A172 (cell line): ENCODE measurements around the gene PDRG1. TPM values are rescaled to one million over a fixed set of nuclear protein-coding genes. Genes with fewer than 3 reads are reported as not detected.

Experiments
- DNase-seq: peaks from one replicate; pipeline ENCODE4 v3.0.0-alpha.2; 2015; ENCODE audit warnings: low spot score
- total RNA-seq: library from RNA; depleted of rRNA; stranded (reverse); fragments of >200 nt; shearing (Covaris generic); gene quantifications from 2 replicates; pipeline ENCODE4 v1.2.3, GENCODE V29; 2014; rRNA removed

Gene PDRG1
- total RNA-seq, 1 experiment from 2014 or later: 7.9 TPM

GRCh38 chr20:31907046-31907445, 44.8 kb downstream of the PDRG1 start:
- DNase-seq: no peak

GRCh38 chr20:31906001-31906400, 45.8 kb downstream of the PDRG1 start:
- no peak for DNase-seq

- DNase-seq: no peak
These were observed 48.0 kb downstream of the PDRG1 start for GRCh38 chr20:31903627-31904386.

- DNase-seq: no peak
These were observed 50.2 kb downstream of the PDRG1 start for GRCh38 chr20:31901615-31902014.

- no peak for DNase-seq
These were observed 54.3 kb downstream of the PDRG1 start for GRCh38 chr20:31897541-31897940.

- DNase-seq: no peak
These were observed 55.8 kb downstream of the PDRG1 start for GRCh38 chr20:31896049-31896448.

GRCh38 chr20:31894980-31895675, 56.7 kb downstream of the PDRG1 start:
- DNase-seq: peak; percentile 89

Other genes with a start within 250 kb of the PDRG1 start
- 202 and 212 TPM in 2 replicates for gene BCL2L1, start 229.2 kb downstream of the PDRG1 start, total RNA-seq
- 224 and 245 TPM in 2 replicates for gene TPX2, start 212.8 kb downstream of the PDRG1 start, total RNA-seq
- gene MYLK2, start 132.7 kb downstream of the PDRG1 start, total RNA-seq: 0.55 and 0.91 TPM in 2 replicates
- gene FOXS1, start 106.4 kb downstream of the PDRG1 start, total RNA-seq: 2.4 TPM in 1 of 2 replicates, not detected in the other
- gene DUSP15, start 81.5 kb downstream of the PDRG1 start, total RNA-seq: 2.4 and 2.5 TPM in 2 replicates
- 0.12 and 0.24 TPM in 2 replicates for gene TTLL9, start 81.4 kb downstream of the PDRG1 start, total RNA-seq
- gene XKR7, start 16.1 kb upstream of the PDRG1 start, total RNA-seq: not detected in 2 replicates
- not detected in 2 replicates for gene CCM2L, start 58.4 kb upstream of the PDRG1 start, total RNA-seq
- gene HCK, start 100.2 kb upstream of the PDRG1 start, total RNA-seq: not detected in 2 replicates
- gene TM9SF4, start 157.7 kb upstream of the PDRG1 start, total RNA-seq: 38.5 and 39.2 TPM in 2 replicates